ENCODE results near the gene S1PR5. TPM values are rescaled to one million over a fixed set of nuclear protein-coding genes. Genes with fewer than 3 reads are reported as not detected.

S1PR5 gene
- total RNA-seq, 2 experiments from 2014 or later, result 0.12 to 0.40 TPM

Small RNA genes lying within 50 kb of the gene (microRNA-seq; reads per million reads assigned to microRNA genes)
- not detected for gene MIR1238 (ENCODE audit: borderline microRNAs expressed, borderline number of aligned reads, borderline replicate concordance)

Other genes with a start within 250 kb of the S1PR5 start
- gene ICAM1, start 246.3 kb downstream of the S1PR5 start, total RNA-seq, result 10 to 100 TPM; 45.2 to 46.4 TPM
- under 1 TPM; 0.34 to 0.59 TPM for gene ICAM4, start 230.5 kb downstream of the S1PR5 start, total RNA-seq
- 1 to 10 TPM; 1.1 to 1.3 TPM for gene ICAM5, start 227.5 kb downstream of the S1PR5 start, total RNA-seq
- gene ZGLP1, start 207.6 kb downstream of the S1PR5 start, total RNA-seq, result 1 to 10 TPM in 1 of 2 experiments, under 1 TPM in 1; 0.85 to 2.0 TPM
- gene FDX2, start 201.4 kb downstream of the S1PR5 start, total RNA-seq, result 10 to 100 TPM in 1 of 2 experiments, 1 to 10 TPM in 1; 9.9 to 12.2 TPM
- 10 to 100 TPM; 81.5 to 85.0 TPM for gene RAVER1, start 183.9 kb downstream of the S1PR5 start, total RNA-seq
- gene ICAM3, start 177.8 kb downstream of the S1PR5 start, total RNA-seq, result 100 to 1,000 TPM; 125 to 132 TPM
- 100 to 1,000 TPM; 168 to 186 TPM for gene TYK2, start 136.9 kb downstream of the S1PR5 start, total RNA-seq
- 100 to 1,000 TPM; 189 to 207 TPM for gene CDC37, start 113.9 kb downstream of the S1PR5 start, total RNA-seq
- 10 to 100 TPM; 15.7 to 17.5 TPM for gene PDE4A, start 96.9 kb downstream of the S1PR5 start, total RNA-seq
- 10 to 100 TPM; 68.0 to 71.0 TPM for gene KEAP1, start 14.1 kb downstream of the S1PR5 start, total RNA-seq
- 10 to 100 TPM; 23.8 to 26.7 TPM for gene ATG4D, start 26.5 kb upstream of the S1PR5 start, total RNA-seq
- 10 to 100 TPM; 46.2 to 52.3 TPM for gene KRI1, start 48.6 kb upstream of the S1PR5 start, total RNA-seq
- 10 to 100 TPM; 68.6 to 68.8 TPM for gene CDKN2D, start 51.5 kb upstream of the S1PR5 start, total RNA-seq
- gene AP1M2, start 69.9 kb upstream of the S1PR5 start, total RNA-seq, result not detected
- gene SLC44A2, start 108.1 kb upstream of the S1PR5 start, total RNA-seq, result 10 to 100 TPM; 89.3 to 94.6 TPM
- 100 to 1,000 TPM; 355 to 357 TPM for gene ILF3, start 136.9 kb upstream of the S1PR5 start, total RNA-seq
- gene QTRT1, start 184.0 kb upstream of the S1PR5 start, total RNA-seq, result 10 to 100 TPM; 43.1 to 47.4 TPM
- gene DNM2, start 200.6 kb upstream of the S1PR5 start, total RNA-seq, result 100 to 1,000 TPM; 171 to 173 TPM

Data from activated CD4-positive, alpha-beta memory T cell treated with anti-CD3 and anti-CD28 coated beads for 36 hours (primary cell).